Stimulated activated naive CD4-positive, alpha-beta T cell treated with Interleukin-2 at 50 U/mL for 16 hours (primary cell): ENCODE results near the gene NCKAP5.

Experiments
- DNase-seq: peaks from one replicate; lab custom pipeline; 2025; lab: John Stamatoyannopoulos, UW

Gene NCKAP5

GRCh38 chr2:133082034-133082433, 486.2 kb downstream of the NCKAP5 start:
- no peak for DNase-seq

GRCh38 chr2:133080822-133081221, 487.4 kb downstream of the NCKAP5 start:
- no peak for DNase-seq

- no peak for DNase-seq
Measured at GRCh38 chr2:133078667-133079411, 489.4 kb downstream of the NCKAP5 start.

GRCh38 chr2:133077269-133077822, 490.9 kb downstream of the NCKAP5 start:
- DNase-seq: no peak

- DNase-seq: no peak
Measured at GRCh38 chr2:133072837-133073694, 495.2 kb downstream of the NCKAP5 start.

GRCh38 chr2:133063775-133064174, 504.5 kb downstream of the NCKAP5 start:
- DNase-seq: no peak

GRCh38 chr2:133062931-133063665, 505.2 kb downstream of the NCKAP5 start:
- no peak for DNase-seq

- DNase-seq: no peak
Measured at GRCh38 chr2:133061874-133062593, 506.2 kb downstream of the NCKAP5 start.

- no peak for DNase-seq
Measured at GRCh38 chr2:133054297-133054696, 514.0 kb downstream of the NCKAP5 start.

- no peak for DNase-seq
Measured at GRCh38 chr2:133053541-133053940, 514.7 kb downstream of the NCKAP5 start.

- DNase-seq: no peak
Measured at GRCh38 chr2:133045787-133046186, 522.5 kb downstream of the NCKAP5 start.

- no peak for DNase-seq
Measured at GRCh38 chr2:133044556-133044955, 523.7 kb downstream of the NCKAP5 start.

- no peak for DNase-seq
Measured at GRCh38 chr2:133040170-133040569, 528.1 kb downstream of the NCKAP5 start.

GRCh38 chr2:133039531-133039930, 528.7 kb downstream of the NCKAP5 start:
- no peak for DNase-seq

- no peak for DNase-seq
Measured at GRCh38 chr2:133026536-133027177, 541.6 kb downstream of the NCKAP5 start.

GRCh38 chr2:133025004-133025403, 543.3 kb downstream of the NCKAP5 start:
- no peak for DNase-seq

- no peak for DNase-seq
Measured at GRCh38 chr2:133012847-133013734, 555.2 kb downstream of the NCKAP5 start.

GRCh38 chr2:133004623-133005022, 563.6 kb downstream of the NCKAP5 start:
- no peak for DNase-seq

- no peak for DNase-seq
Measured at GRCh38 chr2:132999421-132999820, 568.8 kb downstream of the NCKAP5 start.

- DNase-seq: no peak
Measured at GRCh38 chr2:132998221-132998620, 570.0 kb downstream of the NCKAP5 start.
